ENCODE data around the gene CEP126.
"Not testable (repeated sequence)": the region's sequence is repeated elsewhere in the genome, so short reads cannot be mapped to it uniquely, and the experiment has no call there.

Gene CEP126

GRCh38 chr11:101940901-101941520 is 26.2 kb downstream of the CEP126 start:
- DNase-seq = no peak

GRCh38 chr11:101944923-101945322 is 30.1 kb downstream of the CEP126 start:
- no peak for DNase-seq

GRCh38 chr11:101945448-101945847 is 30.6 kb downstream of the CEP126 start:
- DNase-seq = no peak

GRCh38 chr11:101949680-101950220 is 34.9 kb downstream of the CEP126 start:
- DNase-seq = no peak

- no peak for DNase-seq
These were observed 40.5 kb downstream of the CEP126 start for GRCh38 chr11:101955278-101955677.

- DNase-seq = no peak
These were observed 40.9 kb downstream of the CEP126 start for GRCh38 chr11:101955701-101956100.

GRCh38 chr11:101960231-101960630 is 45.4 kb downstream of the CEP126 start:
- no peak for DNase-seq

- DNase-seq = not testable (repeated sequence)
These were observed 49.4 kb downstream of the CEP126 start for GRCh38 chr11:101964200-101964599.

GRCh38 chr11:101974255-101974654 is 59.4 kb downstream of the CEP126 start:
- no peak for DNase-seq

- DNase-seq = no peak
These were observed 60.0 kb downstream of the CEP126 start for GRCh38 chr11:101974771-101975170.

GRCh38 chr11:101975734-101976133 is 60.9 kb downstream of the CEP126 start:
- no peak for DNase-seq

GRCh38 chr11:101987370-101987769 is 72.6 kb downstream of the CEP126 start:
- no peak for DNase-seq

GRCh38 chr11:101993172-101993571 is 78.4 kb downstream of the CEP126 start:
- DNase-seq = no peak

GRCh38 chr11:101994052-101994469 is 79.3 kb downstream of the CEP126 start:
- not testable (repeated sequence) for DNase-seq

GRCh38 chr11:101996111-101996510 is 81.3 kb downstream of the CEP126 start:
- DNase-seq = no peak

- no peak for DNase-seq
These were observed 87.0 kb downstream of the CEP126 start for GRCh38 chr11:102001657-102002338.

- no peak for DNase-seq
These were observed 89.4 kb downstream of the CEP126 start for GRCh38 chr11:102004220-102004619.

GRCh38 chr11:102005306-102005705 is 90.5 kb downstream of the CEP126 start:
- DNase-seq = no peak

- no peak for DNase-seq
These were observed 92.2 kb downstream of the CEP126 start for GRCh38 chr11:102006835-102007566.

GRCh38 chr11:102007567-102008437 is 93.0 kb downstream of the CEP126 start:
- no peak for DNase-seq

GRCh38 chr11:102010776-102011494 is 96.1 kb downstream of the CEP126 start:
- DNase-seq = no peak

- no peak for DNase-seq
These were observed 98.1 kb downstream of the CEP126 start for GRCh38 chr11:102012946-102013345.
